ENCODE results near the gene IL19.

The IL19 gene

GRCh38 chr1:206796981-206797402 is 26.4 kb downstream of the IL19 start:
- no peak overlapping the region for H3K27ac Mint-ChIP-seq
- H3K4me1 Mint-ChIP-seq (ENCODE audit: low read depth): peaks cover 70% of the 10 kb centered on the region
- H3K4me3 Mint-ChIP-seq: no peak overlapping the region
- peaks cover 3% of the 10 kb centered on the region for H3K36me3 Mint-ChIP-seq
- H3K9me3 Mint-ChIP-seq (ENCODE audit: low read depth): peaks cover 3% of the 10 kb centered on the region
- H3K27me3 Mint-ChIP-seq: no peaks in the 10 kb centered on the region

GRCh38 chr1:206797534-206798383 is 27.2 kb downstream of the IL19 start:
- Mint-ChIP-seq H3K36me3 (peaks cover 3% of the 10 kb centered on the region), H3K9me3 (ENCODE audit: low read depth) (peaks cover 3% of the 10 kb centered on the region), H3K4me3 (no peak overlapping the region), H3K4me1 (ENCODE audit: low read depth) (peaks cover 70% of the 10 kb centered on the region), H3K27me3 (no peaks in the 10 kb centered on the region), H3K27ac (no peak overlapping the region)

GRCh38 chr1:206798384-206798996 is 27.9 kb downstream of the IL19 start:
- Mint-ChIP-seq H3K9me3 (ENCODE audit: low read depth) (peaks cover 3% of the 10 kb centered on the region), H3K4me3 (no peak overlapping the region), H3K27me3 (no peaks in the 10 kb centered on the region), H3K27ac (no peak overlapping the region), H3K36me3 (peaks cover 3% of the 10 kb centered on the region), H3K4me1 (ENCODE audit: low read depth) (peaks cover 76% of the 10 kb centered on the region)

- Mint-ChIP-seq H3K36me3 (peaks cover 1% of the 10 kb centered on the region), H3K4me1 (ENCODE audit: low read depth) (peaks cover 77% of the 10 kb centered on the region), H3K27me3 (no peaks in the 10 kb centered on the region), H3K27ac (no peak overlapping the region), H3K9me3 (ENCODE audit: low read depth) (peaks cover 3% of the 10 kb centered on the region), H3K4me3 (no peak overlapping the region)
Observed at GRCh38 chr1:206799311-206799710, 28.7 kb downstream of the IL19 start.

GRCh38 chr1:206800411-206800810 is 29.8 kb downstream of the IL19 start:
- Mint-ChIP-seq H3K36me3 (no peaks in the 10 kb centered on the region), H3K9me3 (ENCODE audit: low read depth) (peaks cover 3% of the 10 kb centered on the region), H3K4me1 (ENCODE audit: low read depth) (peaks cover 77% of the 10 kb centered on the region), H3K4me3 (peak overlapping the region; percentile 17), H3K27me3 (no peaks in the 10 kb centered on the region), H3K27ac (no peak overlapping the region)

GRCh38 chr1:206800891-206801290 is 30.3 kb downstream of the IL19 start:
- Mint-ChIP-seq H3K4me1 (ENCODE audit: low read depth) (peaks cover 77% of the 10 kb centered on the region), H3K36me3 (no peaks in the 10 kb centered on the region), H3K9me3 (ENCODE audit: low read depth) (peaks cover 3% of the 10 kb centered on the region), H3K4me3 (no peak overlapping the region), H3K27me3 (no peaks in the 10 kb centered on the region), H3K27ac (no peak overlapping the region)

- no peaks in the 10 kb centered on the region for H3K36me3 Mint-ChIP-seq
- peaks cover 3% of the 10 kb centered on the region for H3K9me3 Mint-ChIP-seq (ENCODE audit: low read depth)
- peaks cover 77% of the 10 kb centered on the region for H3K4me1 Mint-ChIP-seq (ENCODE audit: low read depth)
- peak overlapping the region; percentile 17 for H3K27ac Mint-ChIP-seq
- peak overlapping the region; percentile 11 for H3K4me3 Mint-ChIP-seq
- H3K27me3 Mint-ChIP-seq: no peaks in the 10 kb centered on the region
Observed at GRCh38 chr1:206801467-206801866, 30.9 kb downstream of the IL19 start.

- Mint-ChIP-seq H3K4me3 (peak overlapping the region; percentile 68), H3K27me3 (no peaks in the 10 kb centered on the region), H3K4me1 (ENCODE audit: low read depth) (peaks cover 84% of the 10 kb centered on the region)
Observed at GRCh38 chr1:206802401-206802800, 31.8 kb downstream of the IL19 start.

GRCh38 chr1:206803221-206803730 is 32.7 kb downstream of the IL19 start:
- Mint-ChIP-seq H3K4me1 (ENCODE audit: low read depth) (peaks cover 80% of the 10 kb centered on the region), H3K27me3 (no peaks in the 10 kb centered on the region), H3K9me3 (ENCODE audit: low read depth) (peaks cover 3% of the 10 kb centered on the region), H3K4me3 (peak overlapping the region; percentile 68), H3K36me3 (no peaks in the 10 kb centered on the region), H3K27ac (peak overlapping the region; percentile 90)

More at GRCh38 chr1:206802401-206802800, 31.8 kb downstream of the IL19 start:
- H3K9me3 Mint-ChIP-seq (ENCODE audit: low read depth): peaks cover 3% of the 10 kb centered on the region
- H3K36me3 Mint-ChIP-seq: no peaks in the 10 kb centered on the region
- H3K27ac Mint-ChIP-seq: peak overlapping the region; percentile 90

- Mint-ChIP-seq H3K4me3 (peak overlapping the region; percentile 68), H3K4me1 (ENCODE audit: low read depth) (peaks cover 82% of the 10 kb centered on the region), H3K27ac (peak overlapping the region; percentile 90), H3K9me3 (ENCODE audit: low read depth) (peaks cover 3% of the 10 kb centered on the region), H3K27me3 (no peaks in the 10 kb centered on the region), H3K36me3 (no peaks in the 10 kb centered on the region)
Observed at GRCh38 chr1:206804156-206804737, 33.7 kb downstream of the IL19 start.

- H3K4me1 Mint-ChIP-seq (ENCODE audit: low read depth): peaks cover 82% of the 10 kb centered on the region
- H3K27ac Mint-ChIP-seq: peak overlapping the region; percentile 90
- no peaks in the 10 kb centered on the region for H3K27me3 Mint-ChIP-seq
Observed at GRCh38 chr1:206805357-206805756, 34.8 kb downstream of the IL19 start.

GRCh38 chr1:206808615-206809014 is 38.0 kb downstream of the IL19 start:
- Mint-ChIP-seq H3K27ac (peak overlapping the region; percentile 1), H3K4me1 (ENCODE audit: low read depth) (peaks cover 58% of the 10 kb centered on the region), H3K27me3 (no peaks in the 10 kb centered on the region), H3K4me3 (no peak overlapping the region), H3K9me3 (ENCODE audit: low read depth) (peaks cover 4% of the 10 kb centered on the region), H3K36me3 (peaks cover 3% of the 10 kb centered on the region)

More at GRCh38 chr1:206805357-206805756, 34.8 kb downstream of the IL19 start:
- peaks cover 3% of the 10 kb centered on the region for H3K9me3 Mint-ChIP-seq (ENCODE audit: low read depth)
- H3K4me3 Mint-ChIP-seq: no peak overlapping the region
- no peaks in the 10 kb centered on the region for H3K36me3 Mint-ChIP-seq

GRCh38 chr1:206809504-206810084 is 39.0 kb downstream of the IL19 start:
- H3K36me3 Mint-ChIP-seq: peaks cover 3% of the 10 kb centered on the region
- H3K27me3 Mint-ChIP-seq: no peaks in the 10 kb centered on the region
- no peak overlapping the region for H3K4me3 Mint-ChIP-seq
- no peak overlapping the region for H3K27ac Mint-ChIP-seq
- peaks cover 53% of the 10 kb centered on the region for H3K4me1 Mint-ChIP-seq (ENCODE audit: low read depth)
- peaks cover 4% of the 10 kb centered on the region for H3K9me3 Mint-ChIP-seq (ENCODE audit: low read depth)

GRCh38 chr1:206812471-206812870 is 41.9 kb downstream of the IL19 start:
- Mint-ChIP-seq H3K27me3 (no peaks in the 10 kb centered on the region), H3K36me3 (peaks cover 3% of the 10 kb centered on the region), H3K4me1 (ENCODE audit: low read depth) (peaks cover 52% of the 10 kb centered on the region), H3K9me3 (ENCODE audit: low read depth) (peaks cover 4% of the 10 kb centered on the region), H3K4me3 (no peak overlapping the region), H3K27ac (no peak overlapping the region)

All from activated naive CD8-positive, alpha-beta T cell (primary cell).